Kidney epithelial cell (primary cell): Measurements from ENCODE around the gene ERN1. TPM values are rescaled to one million over a fixed set of nuclear protein-coding genes. Genes with fewer than 3 reads are reported as not detected.

Experiments used
- DNase-seq: peaks from one replicate; pipeline ENCODE4 v3.0.0-alpha.2; 2010; ENCODE audit warnings: low read depth
- H3K27me3 ChIP-seq: 2 replicates; pipeline ENCODE4 v1.6.0; 2011; ENCODE audit warnings: low read length; ENCODE audit not compliant: control insufficient read depth, insufficient read depth
- H3K36me3 ChIP-seq: 2 replicates; pipeline ENCODE4 v1.5.1; 2011; ENCODE audit warnings: low read length; ENCODE audit not compliant: control insufficient read depth, insufficient read depth
- H3K4me3 ChIP-seq: 2 replicates; pipeline ENCODE4 v1.5.1; 2011; ENCODE audit warnings: low read depth, mild to moderate bottlenecking, control low read depth, low read length
- total RNA-seq: library from RNA; depleted of rRNA; stranded (reverse); fragments of >200 nt; gene quantifications from 2 replicates; pipeline ENCODE4 v1.2.3, GENCODE V29; 2015
- TF ChIP-seq, protein P1 (sequence below): IDR thresholded peaks from 2 replicates; pipeline ENCODE4 v1.5.1; 2011; ENCODE audit warnings: mild to moderate bottlenecking, moderate library complexity, low read length, control low read depth, inconsistent platforms; ENCODE audit not compliant: insufficient read depth, poor library complexity, severe bottlenecking

The ERN1 gene
- total RNA-seq, 1 donor from 2014 or later: 19.6 TPM

DNA sequence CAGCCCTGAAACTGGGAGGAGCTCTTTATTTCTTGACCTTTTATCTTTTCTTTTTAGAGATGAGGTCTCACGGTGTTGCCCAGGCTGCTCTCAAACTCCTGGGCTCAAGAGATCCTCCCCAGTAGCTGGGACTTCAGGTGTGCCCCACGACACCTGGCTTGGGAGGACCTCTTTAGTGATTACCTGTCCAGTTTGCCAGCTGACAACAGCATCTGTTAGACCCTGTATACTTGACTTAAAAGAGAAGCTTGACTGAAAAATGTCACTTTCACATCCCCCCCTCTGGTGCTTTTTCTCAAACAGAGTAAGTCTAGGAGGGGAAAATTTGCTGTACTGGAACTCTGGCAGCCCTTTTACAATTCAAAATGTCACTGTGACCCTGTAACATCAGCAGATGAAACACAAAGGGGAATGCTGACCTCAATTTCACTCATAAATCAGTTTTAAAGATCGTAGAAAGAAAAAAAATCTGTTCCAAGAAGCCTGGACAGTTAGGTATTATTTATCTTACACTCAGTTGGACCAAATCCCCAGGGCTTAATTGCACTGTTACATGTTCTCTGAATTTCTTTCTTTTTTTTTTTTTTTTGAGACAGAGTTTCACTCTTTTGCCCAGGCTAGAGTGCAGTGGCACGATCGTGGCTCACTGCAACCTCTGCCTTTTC lies 1.8 kb upstream of the ERN1 start:
- no peak for DNase-seq
- TF ChIP-seq, protein P1, sequence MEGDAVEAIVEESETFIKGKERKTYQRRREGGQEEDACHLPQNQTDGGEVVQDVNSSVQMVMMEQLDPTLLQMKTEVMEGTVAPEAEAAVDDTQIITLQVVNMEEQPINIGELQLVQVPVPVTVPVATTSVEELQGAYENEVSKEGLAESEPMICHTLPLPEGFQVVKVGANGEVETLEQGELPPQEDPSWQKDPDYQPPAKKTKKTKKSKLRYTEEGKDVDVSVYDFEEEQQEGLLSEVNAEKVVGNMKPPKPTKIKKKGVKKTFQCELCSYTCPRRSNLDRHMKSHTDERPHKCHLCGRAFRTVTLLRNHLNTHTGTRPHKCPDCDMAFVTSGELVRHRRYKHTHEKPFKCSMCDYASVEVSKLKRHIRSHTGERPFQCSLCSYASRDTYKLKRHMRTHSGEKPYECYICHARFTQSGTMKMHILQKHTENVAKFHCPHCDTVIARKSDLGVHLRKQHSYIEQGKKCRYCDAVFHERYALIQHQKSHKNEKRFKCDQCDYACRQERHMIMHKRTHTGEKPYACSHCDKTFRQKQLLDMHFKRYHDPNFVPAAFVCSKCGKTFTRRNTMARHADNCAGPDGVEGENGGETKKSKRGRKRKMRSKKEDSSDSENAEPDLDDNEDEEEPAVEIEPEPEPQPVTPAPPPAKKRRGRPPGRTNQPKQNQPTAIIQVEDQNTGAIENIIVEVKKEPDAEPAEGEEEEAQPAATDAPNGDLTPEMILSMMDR: no peak

DNA sequence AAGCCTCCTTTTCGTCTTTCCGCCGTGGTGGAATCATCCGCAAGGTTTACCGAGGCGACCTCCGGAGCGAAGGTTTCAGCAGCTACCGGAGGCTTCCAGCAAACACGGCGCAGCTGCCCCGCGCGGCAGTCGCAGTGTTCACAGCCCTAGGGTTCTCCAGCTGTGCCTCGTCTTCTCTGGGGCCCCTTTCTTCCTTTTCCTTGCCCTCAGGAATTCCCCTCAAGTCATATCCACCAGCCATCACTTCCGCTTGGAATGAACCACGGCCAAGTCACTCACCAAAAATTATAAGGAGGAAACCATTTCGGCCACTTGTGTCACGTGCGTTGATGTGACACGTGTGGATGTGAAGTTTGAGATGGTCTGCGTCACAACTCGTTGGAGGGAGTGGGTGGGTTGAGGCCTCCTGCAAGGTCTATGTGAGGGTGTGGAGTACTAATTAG lies 636 bp upstream of the ERN1 start:
- no peak for DNase-seq
- no peaks in the 10 kb centered on the region for H3K27me3 ChIP-seq
- H3K4me3 ChIP-seq: peak overlapping the region; percentile 49
- no peaks in the 10 kb centered on the region for H3K36me3 ChIP-seq
- TF ChIP-seq, protein P1: no peak

More for the DNA sequence above, 1.8 kb upstream of the ERN1 start:
- Histone ChIP-seq H3K27me3 (no peaks in the 10 kb centered on the region), H3K4me3 (no peak overlapping the region), H3K36me3 (no peaks in the 10 kb centered on the region)

DNA sequence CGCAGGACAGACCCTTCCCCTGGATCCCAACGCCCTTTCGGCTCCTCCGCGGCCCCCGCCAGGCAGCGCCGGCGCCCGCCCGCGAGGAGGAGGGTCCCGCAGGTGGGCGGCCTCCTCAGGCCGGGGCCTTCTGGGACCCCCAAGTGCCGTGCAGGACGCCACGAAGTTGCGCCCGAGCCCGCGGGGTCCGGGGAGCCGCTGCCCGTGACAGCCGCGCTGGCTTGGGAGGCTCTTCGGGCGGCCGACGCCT lies 504 bp downstream of the ERN1 start:
- H3K27me3 ChIP-seq: no peaks in the 10 kb centered on the region
- H3K36me3 ChIP-seq: no peaks in the 10 kb centered on the region
- peak overlapping the region; percentile 65 for H3K4me3 ChIP-seq
- TF ChIP-seq, protein P1: no peak
- DNase-seq: no peak

DNA sequence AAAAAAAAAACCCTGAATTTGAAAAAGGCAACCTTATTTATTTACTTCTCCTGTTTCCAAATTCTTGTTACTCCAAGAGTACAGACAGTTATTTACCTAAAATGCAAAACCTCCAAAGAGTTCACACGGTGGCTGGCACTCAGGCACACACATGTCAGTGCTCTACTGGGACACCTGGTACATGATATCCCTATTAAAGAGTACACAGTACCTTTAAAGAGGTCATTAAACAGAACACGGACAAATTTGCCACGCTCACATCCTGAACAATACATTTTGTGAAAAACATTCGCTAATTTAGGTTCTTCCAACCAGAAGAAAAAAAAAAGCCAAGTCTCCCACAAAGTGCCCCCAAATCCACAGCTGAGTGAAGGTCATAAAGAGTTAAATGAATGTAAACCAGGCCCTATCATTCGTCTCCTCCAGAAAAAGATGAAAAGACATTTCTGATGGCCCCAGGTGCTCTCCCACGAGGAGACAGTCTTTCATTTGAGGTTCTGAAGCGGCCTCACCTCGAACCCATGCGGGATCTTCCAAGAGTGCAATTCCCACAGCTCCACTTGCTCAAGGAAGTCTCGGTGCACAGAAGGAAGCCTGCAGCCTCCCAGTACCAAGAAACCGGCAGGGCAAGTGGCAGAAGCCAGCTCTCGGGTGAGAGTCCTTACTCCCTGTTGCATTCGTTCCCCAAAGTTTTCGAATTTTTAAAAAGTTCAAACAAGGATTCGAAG lies 993 bp downstream of the ERN1 start:
- DNase-seq: no peak
- TF ChIP-seq, protein P1: no peak
- Histone ChIP-seq H3K27me3 (no peaks in the 10 kb centered on the region), H3K4me3 (peak overlapping the region; percentile 65), H3K36me3 (no peaks in the 10 kb centered on the region)

DNA sequence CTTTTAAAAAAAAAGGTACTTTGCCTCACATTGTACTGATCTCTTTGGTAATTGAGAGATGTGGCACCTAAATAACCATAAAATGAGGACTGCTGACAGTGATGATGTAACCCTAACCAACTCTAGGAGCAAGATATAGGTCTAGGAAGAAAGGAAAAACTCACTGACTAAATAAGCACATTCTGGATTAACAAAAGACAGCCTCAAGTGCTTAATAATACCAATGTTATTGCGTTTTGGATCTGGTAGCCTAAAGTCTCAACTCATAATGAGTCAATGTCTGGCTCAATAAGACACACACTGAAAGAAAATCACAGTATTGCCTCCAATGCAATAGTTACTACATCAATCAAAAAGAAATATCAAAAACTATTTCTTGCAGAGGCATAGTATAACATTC lies 3.0 kb downstream of the ERN1 start:
- no peaks in the 10 kb centered on the region for H3K27me3 ChIP-seq
- no peak overlapping the region for H3K4me3 ChIP-seq
- TF ChIP-seq, protein P1: no peak
- no peaks in the 10 kb centered on the region for H3K36me3 ChIP-seq
- no peak for DNase-seq
